GM04503 (cell line): ENCODE measurements around the gene HOXB8.

Source experiments
- DNase-seq: peaks from one replicate; pipeline ENCODE4 v3.0.0-alpha.2; 2012; ENCODE audit warnings: low read depth

The HOXB8 gene

GRCh38 chr17:48615047-48615962, at the start of gene HOXB8:
HOXB8 (minus strand) TSS chr17:48615292; CDS start chr17:48614704, 588 bp downstream.
- DNase-seq: no peak

- DNase-seq: no peak
These were observed 48.2 kb upstream of the HOXB8 start for GRCh38 chr17:48663134-48663924.

- DNase-seq: no peak
These were observed 40.8 kb upstream of the HOXB8 start for GRCh38 chr17:48655913-48656312.

DNA sequence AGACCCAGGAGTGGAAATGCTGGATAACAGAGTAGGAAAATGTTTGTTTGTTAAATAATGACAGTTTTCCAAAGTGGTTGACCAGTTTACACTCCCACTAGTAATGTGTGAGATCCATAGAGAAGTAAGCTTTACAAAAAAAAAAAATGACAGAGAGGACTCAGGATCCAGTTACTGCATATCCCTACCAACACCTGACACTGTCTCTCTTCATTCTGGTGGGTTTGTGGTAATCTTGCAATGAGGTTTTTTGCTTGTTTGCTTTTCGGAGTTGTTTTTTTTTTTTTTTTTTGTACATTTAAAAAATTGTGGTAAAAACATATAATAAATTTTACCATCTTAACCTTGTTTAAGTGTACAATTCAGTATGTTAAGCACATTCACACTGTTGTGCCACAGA, 34.6 kb upstream of the HOXB8 start:
- DNase-seq: no peak

DNA sequence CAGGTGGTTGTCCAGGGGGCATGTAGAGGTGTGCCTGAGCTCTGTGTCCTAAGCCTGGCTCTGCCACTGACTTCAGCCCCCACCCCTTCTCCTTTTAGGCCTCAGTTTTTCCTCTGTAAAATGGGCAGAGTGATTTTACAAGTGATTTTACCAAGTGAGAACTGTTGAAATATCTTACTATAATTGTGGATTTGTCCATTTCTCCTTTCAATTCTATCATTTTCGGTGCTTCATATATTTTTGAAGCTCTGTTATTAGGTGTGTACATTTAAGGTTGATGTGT, 32.8 kb upstream of the HOXB8 start:
- no peak for DNase-seq

- no peak for DNase-seq
These were observed 32.2 kb upstream of the HOXB8 start for GRCh38 chr17:48647103-48647962.

- DNase-seq: no peak
These were observed 31.4 kb upstream of the HOXB8 start for GRCh38 chr17:48646183-48647102.

DNA sequence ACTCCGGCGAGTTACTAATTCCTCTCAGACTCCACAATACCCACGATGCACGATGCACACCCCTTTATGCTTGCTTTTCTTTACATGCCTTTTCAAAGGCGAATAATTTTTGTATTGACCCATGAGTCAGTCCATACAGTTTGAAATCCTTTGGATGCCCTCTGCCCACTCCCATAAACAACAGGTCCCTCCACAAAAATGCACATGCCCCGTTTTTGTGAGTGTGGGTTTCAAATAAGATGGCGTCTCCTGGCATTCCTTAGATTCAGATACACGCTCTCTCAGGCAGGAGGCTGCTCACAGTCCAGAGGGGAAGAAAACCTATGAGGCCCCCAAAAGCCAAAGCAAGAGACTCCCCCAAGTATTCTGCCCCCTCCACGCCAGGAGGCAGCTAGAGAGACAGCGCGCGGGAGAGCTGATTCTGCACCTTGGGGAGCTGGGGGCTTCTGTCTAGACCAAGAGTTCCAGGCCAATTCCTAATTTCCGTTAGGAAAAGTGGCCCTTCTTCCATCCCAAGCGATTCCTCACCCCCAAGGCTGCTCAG, 30.6 kb upstream of the HOXB8 start:
- no peak for DNase-seq

- no peak for DNase-seq
These were observed 29.9 kb upstream of the HOXB8 start for GRCh38 chr17:48644910-48645557.

DNA sequence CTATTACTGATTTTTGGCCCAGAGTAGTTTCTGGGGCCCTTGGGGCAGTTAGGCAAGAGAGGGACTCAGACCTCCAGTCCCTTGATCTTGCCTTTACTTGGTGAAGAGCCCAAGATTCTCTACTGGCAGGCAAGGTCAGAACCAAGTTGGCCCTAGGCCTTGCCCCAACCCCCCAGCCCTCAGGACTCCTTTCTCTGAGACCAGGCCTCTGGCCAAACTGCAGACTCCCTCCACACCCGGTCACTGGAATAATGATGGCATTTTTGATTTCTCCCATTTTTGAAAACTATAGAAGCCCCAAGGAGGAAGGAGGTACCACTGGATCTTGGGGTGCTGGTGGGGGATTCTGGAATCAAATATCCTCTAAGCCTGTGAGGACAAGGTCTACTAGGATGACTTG, 29.1 kb upstream of the HOXB8 start:
- no peak for DNase-seq

- no peak for DNase-seq
These were observed 28.6 kb upstream of the HOXB8 start for GRCh38 chr17:48643697-48644012.

- no peak for DNase-seq
These were observed 28.0 kb upstream of the HOXB8 start for GRCh38 chr17:48642843-48643696.

- DNase-seq: no peak
These were observed 27.2 kb upstream of the HOXB8 start for GRCh38 chr17:48642059-48642842.

DNA sequence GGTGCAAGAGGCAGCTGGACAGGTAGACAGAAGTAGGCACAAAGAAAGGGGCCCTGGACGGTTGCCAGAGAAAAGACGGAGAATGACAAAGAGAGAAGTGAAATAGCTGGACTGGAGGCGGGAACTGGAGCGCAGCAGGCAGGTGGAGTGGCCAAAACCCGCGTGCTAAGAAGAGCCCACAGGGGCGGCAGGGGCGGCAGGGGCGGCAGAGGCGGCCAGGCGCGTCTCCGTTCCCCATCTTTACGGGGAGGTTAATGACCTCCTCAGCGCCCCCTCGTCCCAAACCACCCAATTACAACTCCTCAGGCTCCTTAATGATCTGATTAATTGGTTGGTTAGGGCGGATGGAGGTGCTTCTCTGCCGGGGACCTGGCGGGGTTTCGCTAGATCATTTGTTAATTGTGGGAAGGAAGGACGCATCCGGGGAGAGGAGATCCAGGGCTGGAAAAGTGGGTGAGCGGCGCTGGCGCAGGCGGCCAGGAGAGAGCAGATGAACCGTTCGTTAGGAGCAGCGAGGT, 26.5 kb upstream of the HOXB8 start:
- DNase-seq: no peak

- no peak for DNase-seq
These were observed 25.7 kb upstream of the HOXB8 start for GRCh38 chr17:48640858-48641180.

- DNase-seq: no peak
These were observed 25.1 kb upstream of the HOXB8 start for GRCh38 chr17:48639982-48640857.

- no peak for DNase-seq
These were observed 24.0 kb upstream of the HOXB8 start for GRCh38 chr17:48639136-48639535.
